Measurements from ENCODE around the gene FAM184A.
A peak's percentile ranks its signal among the peaks of the same experiment; 100 is the strongest.

Gene FAM184A

GRCh38 chr6:118971682-118972081 is 106.8 kb downstream of the FAM184A start:
- DNase-seq (ENCODE audit: extremely low read depth in 1 of 2, low read depth in 1 of 2): no peak

GRCh38 chr6:118970866-118971265 is 107.6 kb downstream of the FAM184A start:
- no peak for DNase-seq (ENCODE audit: extremely low read depth in 1 of 2, low read depth in 1 of 2)

- DNase-seq (ENCODE audit: extremely low read depth in 1 of 2, low read depth in 1 of 2): no peak
Measured at GRCh38 chr6:118968416-118968815, 110.0 kb downstream of the FAM184A start.

GRCh38 chr6:118967239-118967638 is 111.2 kb downstream of the FAM184A start:
- no peak for DNase-seq (ENCODE audit: extremely low read depth in 1 of 2, low read depth in 1 of 2)

- no peak for DNase-seq (ENCODE audit: extremely low read depth in 1 of 2, low read depth in 1 of 2)
Measured at GRCh38 chr6:118965843-118966370, 112.6 kb downstream of the FAM184A start.

- no peak for DNase-seq (ENCODE audit: extremely low read depth in 1 of 2, low read depth in 1 of 2)
Measured at GRCh38 chr6:118965371-118965770, 113.1 kb downstream of the FAM184A start.

GRCh38 chr6:118963003-118963402 is 115.5 kb downstream of the FAM184A start:
- no peak for DNase-seq (ENCODE audit: extremely low read depth in 1 of 2, low read depth in 1 of 2)

- DNase-seq (ENCODE audit: extremely low read depth in 1 of 2, low read depth in 1 of 2): no peak
Measured at GRCh38 chr6:118959903-118960302, 118.6 kb downstream of the FAM184A start.

- DNase-seq (ENCODE audit: extremely low read depth in 1 of 2, low read depth in 1 of 2): no peak
Measured at GRCh38 chr6:118953391-118953790, 125.1 kb downstream of the FAM184A start.

GRCh38 chr6:118952683-118953082 is 125.8 kb downstream of the FAM184A start:
- DNase-seq (ENCODE audit: extremely low read depth in 1 of 2, low read depth in 1 of 2): no peak

- DNase-seq (ENCODE audit: extremely low read depth in 1 of 2, low read depth in 1 of 2): no peak
Measured at GRCh38 chr6:118945217-118945616, 133.2 kb downstream of the FAM184A start.

GRCh38 chr6:118940770-118941169 is 137.7 kb downstream of the FAM184A start:
- DNase-seq (ENCODE audit: extremely low read depth in 1 of 2, low read depth in 1 of 2): no peak

GRCh38 chr6:118939683-118940082 is 138.8 kb downstream of the FAM184A start:
- DNase-seq (ENCODE audit: extremely low read depth in 1 of 2, low read depth in 1 of 2): no peak

GRCh38 chr6:118935978-118936703 is 142.3 kb downstream of the FAM184A start:
- DNase-seq (ENCODE audit: extremely low read depth in 1 of 2, low read depth in 1 of 2): no peak

GRCh38 chr6:118935331-118935668 is 143.2 kb downstream of the FAM184A start:
- no peak for DNase-seq (ENCODE audit: extremely low read depth in 1 of 2, low read depth in 1 of 2)

- peak; percentile 60 to 82 for DNase-seq (ENCODE audit: extremely low read depth in 1 of 2, low read depth in 1 of 2)
Measured at GRCh38 chr6:118934461-118935330, 143.8 kb downstream of the FAM184A start, which contains the start of gene MCM9. MCM9 (minus strand) TSS chr6:118935159; CDS start chr6:118931723, 3,436 bp downstream.

GRCh38 chr6:118933855-118934460 is 144.5 kb downstream of the FAM184A start:
- DNase-seq (ENCODE audit: extremely low read depth in 1 of 2, low read depth in 1 of 2): no peak

- DNase-seq (ENCODE audit: extremely low read depth in 1 of 2, low read depth in 1 of 2): no peak
Measured at GRCh38 chr6:118932421-118932820, 146.0 kb downstream of the FAM184A start.

- DNase-seq (ENCODE audit: extremely low read depth in 1 of 2, low read depth in 1 of 2): no peak
Measured at GRCh38 chr6:118931436-118931835, 147.0 kb downstream of the FAM184A start.

GRCh38 chr6:118930680-118931079 is 147.8 kb downstream of the FAM184A start:
- no peak for DNase-seq (ENCODE audit: extremely low read depth in 1 of 2, low read depth in 1 of 2)

- DNase-seq (ENCODE audit: extremely low read depth in 1 of 2, low read depth in 1 of 2): no peak
Measured at GRCh38 chr6:118923035-118923434, 155.4 kb downstream of the FAM184A start.
